MM.1S (cell line): ENCODE measurements around the gene DTYMK.

Experiments
- EZH2phosphoT487 ChIP-seq: fragments of 300-600 bp; sonication (generic); IDR thresholded peaks from 2 replicates; pipeline ENCODE4 v1.6.1; 2018; ENCODE audit warnings: antibody characterized with exemption, low read length
- TF ChIP-seq, protein P1 (sequence below): fragments of 300-600 bp; sonication (generic); IDR thresholded peaks from 2 replicates; pipeline ENCODE4 v1.5.1; 2016; ENCODE audit warnings: antibody characterized with exemption, low read length, mixed read lengths

DNA sequence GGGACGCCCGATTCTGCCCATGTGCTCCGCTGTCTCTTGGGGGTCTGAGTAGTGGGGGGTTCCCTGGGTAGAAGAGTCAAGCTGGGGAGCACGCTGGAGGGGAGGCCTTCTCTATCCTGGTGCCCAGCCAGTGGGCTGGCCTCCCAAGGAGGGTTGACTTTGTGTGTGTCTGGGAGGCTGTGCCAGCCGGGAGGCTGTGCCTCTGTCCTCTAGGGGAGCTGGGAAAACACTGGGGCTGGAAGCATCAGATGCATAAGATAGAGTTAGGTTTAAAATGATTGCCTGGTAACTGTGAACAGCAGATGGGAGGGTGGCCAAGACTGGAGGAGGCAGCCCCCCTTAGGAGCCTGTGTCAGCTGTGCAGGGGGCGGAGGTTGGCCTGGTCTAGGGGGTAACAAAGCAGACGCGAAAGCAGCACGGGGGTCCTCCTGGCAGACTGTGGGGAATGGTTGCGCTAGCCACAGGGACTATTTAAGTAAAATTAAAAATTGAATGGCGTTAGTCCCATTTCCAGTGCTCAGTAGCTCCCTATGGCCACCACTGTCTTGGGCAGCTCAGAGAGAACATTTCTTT, 16.5 kb upstream of the DTYMK start:
- TF ChIP-seq, protein P1, sequence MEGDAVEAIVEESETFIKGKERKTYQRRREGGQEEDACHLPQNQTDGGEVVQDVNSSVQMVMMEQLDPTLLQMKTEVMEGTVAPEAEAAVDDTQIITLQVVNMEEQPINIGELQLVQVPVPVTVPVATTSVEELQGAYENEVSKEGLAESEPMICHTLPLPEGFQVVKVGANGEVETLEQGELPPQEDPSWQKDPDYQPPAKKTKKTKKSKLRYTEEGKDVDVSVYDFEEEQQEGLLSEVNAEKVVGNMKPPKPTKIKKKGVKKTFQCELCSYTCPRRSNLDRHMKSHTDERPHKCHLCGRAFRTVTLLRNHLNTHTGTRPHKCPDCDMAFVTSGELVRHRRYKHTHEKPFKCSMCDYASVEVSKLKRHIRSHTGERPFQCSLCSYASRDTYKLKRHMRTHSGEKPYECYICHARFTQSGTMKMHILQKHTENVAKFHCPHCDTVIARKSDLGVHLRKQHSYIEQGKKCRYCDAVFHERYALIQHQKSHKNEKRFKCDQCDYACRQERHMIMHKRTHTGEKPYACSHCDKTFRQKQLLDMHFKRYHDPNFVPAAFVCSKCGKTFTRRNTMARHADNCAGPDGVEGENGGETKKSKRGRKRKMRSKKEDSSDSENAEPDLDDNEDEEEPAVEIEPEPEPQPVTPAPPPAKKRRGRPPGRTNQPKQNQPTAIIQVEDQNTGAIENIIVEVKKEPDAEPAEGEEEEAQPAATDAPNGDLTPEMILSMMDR, result no peak
- no peak for TF ChIP-seq EZH2phosphoT487
